Measurements from ENCODE around the gene NGEF.

Gene NGEF

GRCh38 chr2:233000886-233001750 is 11.9 kb downstream of the NGEF start:
- no peak for DNase-seq

- peak in 1 of 56 donors; percentile 44 for DNase-seq
Observed at GRCh38 chr2:232999354-232999753, 13.7 kb downstream of the NGEF start.

- DNase-seq: no peak
Observed at GRCh38 chr2:232998666-232998985, 14.4 kb downstream of the NGEF start.

GRCh38 chr2:232997749-232998665 is 15.0 kb downstream of the NGEF start:
- DNase-seq: no peak

- DNase-seq: no peak
Observed at GRCh38 chr2:232994446-232994845, 18.6 kb downstream of the NGEF start.

GRCh38 chr2:232993231-232993821 is 19.7 kb downstream of the NGEF start:
- DNase-seq: no peak

- no peak for DNase-seq
Observed at GRCh38 chr2:232986155-232986554, 26.9 kb downstream of the NGEF start.

GRCh38 chr2:232984451-232985207 is 28.4 kb downstream of the NGEF start:
- DNase-seq: peak in 2 of 56 donors; percentile 5 to 9

GRCh38 chr2:232983669-232984140 is 29.4 kb downstream of the NGEF start:
- DNase-seq: no peak

GRCh38 chr2:232982926-232983668 is 30.0 kb downstream of the NGEF start:
- DNase-seq: no peak

- DNase-seq: no peak
Observed at GRCh38 chr2:232981767-232982360, 31.2 kb downstream of the NGEF start.

GRCh38 chr2:232981356-232981755 is 31.7 kb downstream of the NGEF start:
- no peak for DNase-seq

- no peak for DNase-seq
Observed at GRCh38 chr2:232980683-232981082, 32.4 kb downstream of the NGEF start.

GRCh38 chr2:232979871-232980461 is 33.1 kb downstream of the NGEF start:
- DNase-seq: peak in 26 of 56 donors; percentile 2 to 72 (median 36)

GRCh38 chr2:232977438-232977971 is 35.6 kb downstream of the NGEF start:
- DNase-seq: no peak

- no peak for DNase-seq
Observed at GRCh38 chr2:232976666-232977437, 36.2 kb downstream of the NGEF start.

- DNase-seq: no peak
Observed at GRCh38 chr2:232976176-232976575, 36.9 kb downstream of the NGEF start.

GRCh38 chr2:232974396-232974795 is 38.7 kb downstream of the NGEF start:
- DNase-seq: no peak

Measured in nucleus accumbens (tissue), 56 donors.